PC-3 (cell line): ENCODE measurements around the gene GLDC.

Experiments used
- EZH2phosphoT487 ChIP-seq: fragments of 300-600 bp; sonication (generic); IDR thresholded peaks from 2 replicates; pipeline ENCODE4 v1.6.1; 2018; ENCODE audit warnings: mild to moderate bottlenecking, antibody characterized with exemption, low read length, borderline replicate concordance
- TF ChIP-seq, protein P1 (sequence below): fragments of 300-600 bp; sonication (generic); conservative IDR thresholded peaks from 2 replicates; pipeline ENCODE4 v1.5.1; 2017; ENCODE audit warnings: antibody characterized with exemption, low read depth, mild to moderate bottlenecking, low read length

GRCh38 chr9:6681957-6682501 is 36.5 kb upstream of the GLDC start:
- TF ChIP-seq, protein P1, sequence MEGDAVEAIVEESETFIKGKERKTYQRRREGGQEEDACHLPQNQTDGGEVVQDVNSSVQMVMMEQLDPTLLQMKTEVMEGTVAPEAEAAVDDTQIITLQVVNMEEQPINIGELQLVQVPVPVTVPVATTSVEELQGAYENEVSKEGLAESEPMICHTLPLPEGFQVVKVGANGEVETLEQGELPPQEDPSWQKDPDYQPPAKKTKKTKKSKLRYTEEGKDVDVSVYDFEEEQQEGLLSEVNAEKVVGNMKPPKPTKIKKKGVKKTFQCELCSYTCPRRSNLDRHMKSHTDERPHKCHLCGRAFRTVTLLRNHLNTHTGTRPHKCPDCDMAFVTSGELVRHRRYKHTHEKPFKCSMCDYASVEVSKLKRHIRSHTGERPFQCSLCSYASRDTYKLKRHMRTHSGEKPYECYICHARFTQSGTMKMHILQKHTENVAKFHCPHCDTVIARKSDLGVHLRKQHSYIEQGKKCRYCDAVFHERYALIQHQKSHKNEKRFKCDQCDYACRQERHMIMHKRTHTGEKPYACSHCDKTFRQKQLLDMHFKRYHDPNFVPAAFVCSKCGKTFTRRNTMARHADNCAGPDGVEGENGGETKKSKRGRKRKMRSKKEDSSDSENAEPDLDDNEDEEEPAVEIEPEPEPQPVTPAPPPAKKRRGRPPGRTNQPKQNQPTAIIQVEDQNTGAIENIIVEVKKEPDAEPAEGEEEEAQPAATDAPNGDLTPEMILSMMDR = no peak
- TF ChIP-seq EZH2phosphoT487 = no peak
